ENCODE results near the gene DOHH. TPM values are rescaled to one million over a fixed set of nuclear protein-coding genes. Genes with fewer than 3 reads are reported as not detected.

Gene DOHH
- total RNA-seq, 4 donors from 2014 or later, result 1.2 to 10.4 (median 4.7) TPM

- no peaks in the 10 kb centered on the region for H3K9me3 ChIP-seq
- H3K27ac ChIP-seq, result no peak overlapping the region
- H3K36me3 ChIP-seq, result no peaks in the 10 kb centered on the region
- H3K4me3 ChIP-seq, result no peak overlapping the region
- no peak for DNase-seq
- TF ChIP-seq POLR2A (IDR thresholded peaks at IDR 0.05), result no peak
- no peak for TF ChIP-seq CTCF (IDR thresholded peaks at IDR 0.05)
- intact Hi-C loops (cut with DNase I; ENCODE audit: low total_unique reads), result no loop called here
- H3K4me1 ChIP-seq, result no peaks in the 10 kb centered on the region
- no peaks in the 10 kb centered on the region for H3K27me3 ChIP-seq
Observed at GRCh38 chr19:3537101-3537437, 36.6 kb upstream of the DOHH start.

GRCh38 chr19:3536429-3537100, 36.1 kb upstream of the DOHH start:
- intact Hi-C loops (cut with DNase I; ENCODE audit: low total_unique reads), result no loop called here
- H3K4me1 ChIP-seq, result no peaks in the 10 kb centered on the region

GRCh38 chr19:3535981-3536380, 35.5 kb upstream of the DOHH start:
- Histone ChIP-seq H3K9me3 (no peaks in the 10 kb centered on the region), H3K4me1 (no peaks in the 10 kb centered on the region), H3K27me3 (no peaks in the 10 kb centered on the region), H3K36me3 (no peaks in the 10 kb centered on the region), H3K4me3 (no peak overlapping the region), H3K27ac (no peak overlapping the region)
- TF ChIP-seq CTCF (IDR thresholded peaks at IDR 0.05), result no peak
- no peak for TF ChIP-seq POLR2A (IDR thresholded peaks at IDR 0.05)
- intact Hi-C loops (cut with DNase I; ENCODE audit: low total_unique reads), result no loop called here
- DNase-seq, result no peak

More at GRCh38 chr19:3536429-3537100, 36.1 kb upstream of the DOHH start:
- no peak for DNase-seq
- TF ChIP-seq CTCF (IDR thresholded peaks at IDR 0.05), result no peak
- TF ChIP-seq POLR2A (IDR thresholded peaks at IDR 0.05), result no peak
- no peak overlapping the region for H3K27ac ChIP-seq
- no peaks in the 10 kb centered on the region for H3K36me3 ChIP-seq
- H3K27me3 ChIP-seq, result no peaks in the 10 kb centered on the region
- no peaks in the 10 kb centered on the region for H3K9me3 ChIP-seq
- no peak overlapping the region for H3K4me3 ChIP-seq

- Histone ChIP-seq H3K27me3 (no peaks in the 10 kb centered on the region), H3K4me1 (no peaks in the 10 kb centered on the region), H3K36me3 (no peaks in the 10 kb centered on the region)
Observed at GRCh38 chr19:3535563-3535965, 35.1 kb upstream of the DOHH start.

GRCh38 chr19:3535235-3535535, 34.7 kb upstream of the DOHH start:
- intact Hi-C loops (cut with DNase I; ENCODE audit: low total_unique reads), result no loop called here
- Histone ChIP-seq H3K27me3 (no peaks in the 10 kb centered on the region), H3K27ac (no peak overlapping the region), H3K36me3 (no peaks in the 10 kb centered on the region), H3K4me1 (no peaks in the 10 kb centered on the region), H3K9me3 (no peaks in the 10 kb centered on the region), H3K4me3 (no peak overlapping the region)
- TF ChIP-seq CTCF (IDR thresholded peaks at IDR 0.05), result no peak
- no peak for TF ChIP-seq POLR2A (IDR thresholded peaks at IDR 0.05)
- no peak for DNase-seq

More at GRCh38 chr19:3535563-3535965, 35.1 kb upstream of the DOHH start:
- no peaks in the 10 kb centered on the region for H3K9me3 ChIP-seq
- H3K4me3 ChIP-seq, result no peak overlapping the region
- intact Hi-C loops (cut with DNase I; ENCODE audit: low total_unique reads), result no loop called here
- DNase-seq, result no peak
- H3K27ac ChIP-seq, result no peak overlapping the region
- TF ChIP-seq CTCF (IDR thresholded peaks at IDR 0.05) (no peak), POLR2A (IDR thresholded peaks at IDR 0.05) (no peak)
